Measurements from ENCODE around the gene TMED7. TPM values are rescaled to one million over a fixed set of nuclear protein-coding genes. Genes with fewer than 3 reads are reported as not detected.

The TMED7 gene
- total RNA-seq, 3 donors from 2014 or later (not counting 1 experiment from before 2014, with no cell fraction given): 40.6 to 48.8 (median 48.1) TPM

- H3K4me1 Mint-ChIP-seq: peaks cover 23 to 30% of the 10 kb centered on the region in 2 donors
- no peak overlapping the region for H3K4me3 ChIP-seq (ENCODE audit: low read length)
- H3K36me3 ChIP-seq (ENCODE audit: control insufficient read depth, insufficient read depth, low read length): peaks cover 34% of the 10 kb centered on the region
- no peaks in the 10 kb centered on the region for H3K9me3 ChIP-seq (ENCODE audit: control insufficient read depth, insufficient read depth, low read length)
- H3K36me3 Mint-ChIP-seq: peaks cover 10% of the 10 kb centered on the region
- ATAC-seq: no peak
- H3K4me1 ChIP-seq (ENCODE audit: control insufficient read depth, insufficient read depth, low read length): peaks cover 10% of the 10 kb centered on the region
- H3K27ac ChIP-seq (ENCODE audit: low read length): no peak overlapping the region
- H3K9me3 Mint-ChIP-seq: no peaks in the 10 kb centered on the region
- H3K27me3 Mint-ChIP-seq (ENCODE audit: low read depth in 2 of 2): no peaks in the 10 kb centered on the region
- H3K27me3 ChIP-seq (ENCODE audit: control insufficient read depth, insufficient read depth, low read length): no peaks in the 10 kb centered on the region
- no peak for DNase-seq
- no peak for TF ChIP-seq CTCF (IDR thresholded peaks at IDR 0.05)
- no peak overlapping the region for H3K4me3 Mint-ChIP-seq
- H3K27ac Mint-ChIP-seq: peak overlapping the region; percentile 36 to 58
- 94% methylated on average over 3 of the region's 4 CpGs for WGBS (ENCODE audit: insufficient coverage)
- intact Hi-C loops (cut with micrococcal nuclease): no loop called here
Observed at GRCh38 chr5:115621365-115621900, 4.4 kb downstream of the TMED7 start.

GRCh38 chr5:115616892-115617291 is 8.9 kb downstream of the TMED7 start:
- no peak overlapping the region for H3K4me3 ChIP-seq (ENCODE audit: low read length)
- no peak overlapping the region for H3K4me3 Mint-ChIP-seq
- H3K9me3 Mint-ChIP-seq: no peaks in the 10 kb centered on the region
- H3K27me3 Mint-ChIP-seq (ENCODE audit: low read depth in 2 of 2): no peaks in the 10 kb centered on the region
- H3K4me1 ChIP-seq (ENCODE audit: control insufficient read depth, insufficient read depth, low read length): no peaks in the 10 kb centered on the region
- no peak overlapping the region for H3K27ac ChIP-seq (ENCODE audit: low read length)
- no peak for ATAC-seq
- peaks cover 5 to 11% of the 10 kb centered on the region in 2 donors for H3K4me1 Mint-ChIP-seq
- peaks cover 70% of the 10 kb centered on the region for H3K36me3 ChIP-seq (ENCODE audit: control insufficient read depth, insufficient read depth, low read length)
- no peak for DNase-seq
- H3K27me3 ChIP-seq (ENCODE audit: control insufficient read depth, insufficient read depth, low read length): no peaks in the 10 kb centered on the region
- intact Hi-C loops (cut with micrococcal nuclease): no loop called here
- no CpG with 5 or more reads among the region's 1 CpG for WGBS (ENCODE audit: insufficient coverage)
- peak overlapping the region in 1 of 2 donors; percentile 24 for H3K27ac Mint-ChIP-seq
- H3K36me3 Mint-ChIP-seq: peaks cover 32% of the 10 kb centered on the region
- H3K9me3 ChIP-seq (ENCODE audit: control insufficient read depth, insufficient read depth, low read length): no peaks in the 10 kb centered on the region
- TF ChIP-seq CTCF (IDR thresholded peaks at IDR 0.05): no peak

GRCh38 chr5:115616472-115616871 is 9.4 kb downstream of the TMED7 start:
- Histone ChIP-seq H3K9me3 (ENCODE audit: control insufficient read depth, insufficient read depth, low read length) (no peaks in the 10 kb centered on the region), H3K27me3 (ENCODE audit: control insufficient read depth, insufficient read depth, low read length) (no peaks in the 10 kb centered on the region), H3K4me3 (ENCODE audit: low read length) (no peak overlapping the region), H3K36me3 (ENCODE audit: control insufficient read depth, insufficient read depth, low read length) (peaks cover 69% of the 10 kb centered on the region), H3K4me1 (ENCODE audit: control insufficient read depth, insufficient read depth, low read length) (no peaks in the 10 kb centered on the region), H3K27ac (ENCODE audit: low read length) (no peak overlapping the region)
- no peaks in the 10 kb centered on the region for H3K9me3 Mint-ChIP-seq
- ATAC-seq (no peak), DNase-seq (no peak)
- H3K4me3 Mint-ChIP-seq: no peak overlapping the region
- peaks cover 4 to 8% of the 10 kb centered on the region in 2 donors for H3K4me1 Mint-ChIP-seq
- no peak for TF ChIP-seq CTCF (IDR thresholded peaks at IDR 0.05)
- peaks cover 32% of the 10 kb centered on the region for H3K36me3 Mint-ChIP-seq
- intact Hi-C loops (cut with micrococcal nuclease): no loop called here
- no peaks in the 10 kb centered on the region for H3K27me3 Mint-ChIP-seq (ENCODE audit: low read depth in 2 of 2)
- peak overlapping the region in 1 of 2 donors; percentile 24 for H3K27ac Mint-ChIP-seq

GRCh38 chr5:115611873-115612272 is 14.0 kb downstream of the TMED7 start:
- 100% methylated on average over 5 of the region's 5 CpGs for whole genome bisulfite sequencing (ENCODE audit: insufficient coverage)
- no peaks in the 10 kb centered on the region for H3K9me3 ChIP-seq (ENCODE audit: control insufficient read depth, insufficient read depth, low read length)
- no peak for DNase-seq
- Mint-ChIP-seq H3K4me1 (peaks cover 15 to 18% of the 10 kb centered on the region in 2 donors), H3K27ac (peak overlapping the region in 1 of 2 donors; percentile 16), H3K36me3 (peaks cover 31% of the 10 kb centered on the region), H3K27me3 (ENCODE audit: low read depth in 2 of 2) (no peaks in the 10 kb centered on the region), H3K4me3 (no peak overlapping the region), H3K9me3 (no peaks in the 10 kb centered on the region)
- peaks cover 50% of the 10 kb centered on the region for H3K36me3 ChIP-seq (ENCODE audit: control insufficient read depth, insufficient read depth, low read length)
- no peaks in the 10 kb centered on the region for H3K27me3 ChIP-seq (ENCODE audit: control insufficient read depth, insufficient read depth, low read length)
- H3K27ac ChIP-seq (ENCODE audit: low read length): no peak overlapping the region
- no peak for ATAC-seq
- intact Hi-C loops (cut with micrococcal nuclease): no loop called here
- no peaks in the 10 kb centered on the region for H3K4me1 ChIP-seq (ENCODE audit: control insufficient read depth, insufficient read depth, low read length)
- H3K4me3 ChIP-seq (ENCODE audit: low read length): no peak overlapping the region
- TF ChIP-seq CTCF (IDR thresholded peaks at IDR 0.05): no peak
